Glomerular visceral epithelial cell (primary cell): Measurements from ENCODE around the gene CNST.
"Not testable (repeated sequence)": the region's sequence is repeated elsewhere in the genome, so short reads cannot be mapped to it uniquely, and the experiment has no call there.

Experiments
- DNase-seq: peaks from one replicate; pipeline ENCODE4 v3.0.0-alpha.2; 2016; ENCODE audit errors: extremely low spot score

CNST gene

GRCh38 chr1:246708166-246708565 lies 141.9 kb downstream of the CNST start:
- no peak for DNase-seq

- DNase-seq, result no peak
Measured at GRCh38 chr1:246709196-246709595, 142.9 kb downstream of the CNST start.

GRCh38 chr1:246709835-246710234 lies 143.6 kb downstream of the CNST start:
- no peak for DNase-seq

GRCh38 chr1:246711548-246712003 lies 145.3 kb downstream of the CNST start:
- no peak for DNase-seq

GRCh38 chr1:246712428-246712827 lies 146.2 kb downstream of the CNST start:
- DNase-seq, result not testable (repeated sequence)
